Trophoblast cell (in vitro differentiated cells and primary cell): ENCODE measurements around the gene BAG5.
A peak's percentile ranks its signal among the peaks of the same experiment; 100 is the strongest.

Source experiments
- DNase-seq, 2 donors: peaks; one replicate each; pipeline ENCODE4 v3.0.0-alpha.2; 2016
- H2AFZ ChIP-seq: 2 replicates; pipeline ENCODE4 v1.6.1; 2013; ENCODE audit warnings: low read length, moderate library complexity, mild to moderate bottlenecking; ENCODE audit not compliant: insufficient read depth, poor library complexity
- H2AK5ac ChIP-seq: 2 replicates; pipeline ENCODE4 v1.6.1; 2013; ENCODE audit warnings: mild to moderate bottlenecking, low read length
- H2BK120ac ChIP-seq: 2 replicates; pipeline ENCODE4 v1.6.1; 2013; ENCODE audit warnings: low read length, mild to moderate bottlenecking, moderate library complexity; ENCODE audit not compliant: insufficient read depth, poor library complexity
- H2BK12ac ChIP-seq: 2 replicates; pipeline ENCODE4 v1.6.1; 2013; ENCODE audit warnings: mild to moderate bottlenecking, low read length, moderate library complexity
- H2BK5ac ChIP-seq: 2 replicates; pipeline ENCODE4 v1.6.1; 2013; ENCODE audit warnings: low read length, low read depth, moderate library complexity, mild to moderate bottlenecking; ENCODE audit not compliant: poor library complexity
- H3K14ac ChIP-seq: 2 replicates; pipeline ENCODE4 v1.6.1; 2013; ENCODE audit warnings: mild to moderate bottlenecking, low read length
- H3K18ac ChIP-seq: 2 replicates; pipeline ENCODE4 v1.6.1; 2013; ENCODE audit warnings: mild to moderate bottlenecking, low read length
- H3K23ac ChIP-seq: 2 replicates; pipeline ENCODE4 v1.6.1; 2013; ENCODE audit warnings: low read length
- H3K27ac ChIP-seq: 2 replicates; pipeline ENCODE4 v1.5.1; 2013; ENCODE audit warnings: low read depth, mild to moderate bottlenecking, inconsistent platforms, low read length, moderate library complexity
- H3K27me3 ChIP-seq: 2 replicates; pipeline ENCODE4 v1.6.1; 2013; ENCODE audit warnings: inconsistent platforms, mild to moderate bottlenecking, low read length, moderate library complexity; ENCODE audit not compliant: insufficient read depth
- H3K36me3 ChIP-seq, 2 experiments: 1 replicate in 1 of 2; 2 replicates in 1 of 2; pipeline ENCODE4 v1.6.1; 2013; ENCODE audit warnings: low read length in 2 of 2, mild to moderate bottlenecking in 2 of 2, moderate library complexity in 1 of 2; ENCODE audit not compliant: insufficient read depth in 2 of 2, control insufficient read depth in 1 of 2
- H3K4ac ChIP-seq: 2 replicates; pipeline ENCODE4 v1.6.1; 2013; ENCODE audit warnings: low read depth, mild to moderate bottlenecking, low read length, moderate library complexity
- H3K4me1 ChIP-seq, 2 experiments: 1 replicate in 1 of 2; 2 replicates in 1 of 2; pipeline ENCODE4 v1.6.1; 2013; ENCODE audit warnings: low read length in 2 of 2, mild to moderate bottlenecking in 2 of 2, moderate library complexity in 1 of 2; ENCODE audit not compliant: insufficient read depth in 2 of 2, control insufficient read depth in 1 of 2
- H3K4me2 ChIP-seq: 2 replicates; pipeline ENCODE4 v1.6.1; 2013; ENCODE audit warnings: inconsistent platforms, mild to moderate bottlenecking, low read length, moderate library complexity
- H3K4me3 ChIP-seq: 2 replicates; pipeline ENCODE4 v1.5.1; 2013; ENCODE audit warnings: mild to moderate bottlenecking, low read depth, low read length, inconsistent platforms
- H3K79me1 ChIP-seq: one replicate; pipeline ENCODE4 v1.6.1; 2013; ENCODE audit warnings: low read length
- H3K79me2 ChIP-seq: 2 replicates; pipeline ENCODE4 v1.6.1; 2013; ENCODE audit warnings: low read length, mild to moderate bottlenecking; ENCODE audit not compliant: control insufficient read depth, insufficient read depth, poor library complexity
- H3K9ac ChIP-seq: 2 replicates; pipeline ENCODE4 v1.6.1; 2013; ENCODE audit warnings: mild to moderate bottlenecking, low read length
- H3K9me3 ChIP-seq: 2 replicates; pipeline ENCODE4 v1.6.1; 2013; ENCODE audit warnings: low read depth, mild to moderate bottlenecking, control low read depth, inconsistent platforms, low read length; ENCODE audit not compliant: insufficient read depth
- H4K12ac ChIP-seq: 2 replicates; pipeline ENCODE4 v1.6.1; 2013; ENCODE audit warnings: low read depth, mild to moderate bottlenecking, low read length, moderate library complexity
- H4K8ac ChIP-seq: 2 replicates; pipeline ENCODE4 v1.6.1; 2013; ENCODE audit warnings: low read depth, mild to moderate bottlenecking, low read length, moderate library complexity
- H4K91ac ChIP-seq: one replicate; pipeline ENCODE4 v1.6.1; 2013; ENCODE audit warnings: low read depth, mild to moderate bottlenecking, low read length, moderate library complexity
- WGBS: extraction: QIAGEN DNeasy Blood & Tissue Kit; methylation state at CpG from one replicate; pipeline ENCODE4 v1.1.7; 2013; ENCODE audit warnings: missing lambda C conversion rate; ENCODE audit not compliant: insufficient read length, insufficient coverage; ENCODE audit errors: extremely low coverage; 5-methylcytosine and 5-hydroxymethylcytosine counted together

The BAG5 gene

DNA sequence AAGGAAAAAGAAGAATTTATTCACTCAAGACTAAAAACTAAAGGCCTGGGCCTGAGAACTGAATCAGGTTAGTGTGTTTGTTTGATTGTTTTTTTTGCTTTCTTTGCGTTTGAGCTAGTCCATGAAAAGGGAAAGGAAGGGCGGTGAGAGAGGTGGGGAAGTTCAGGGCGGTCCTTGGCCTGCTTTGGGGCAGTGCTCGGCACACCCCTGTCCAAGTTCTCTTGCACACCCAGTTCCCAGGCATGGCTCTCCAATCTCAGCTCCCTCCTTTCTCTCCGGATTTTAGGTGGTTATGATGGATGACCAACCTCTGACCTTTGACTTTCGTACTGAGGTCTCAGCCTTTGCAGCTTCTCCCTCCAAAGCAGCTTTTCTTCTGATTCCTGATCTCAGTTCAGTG, 11.6 kb upstream of the BAG5 start:
- Histone ChIP-seq H3K23ac (no peak overlapping the region), H2AK5ac (no peak overlapping the region), H4K12ac (no peak overlapping the region), H3K79me2 (no peaks in the 10 kb centered on the region), H4K8ac (no peak overlapping the region), H3K9me3 (peaks cover 2% of the 10 kb centered on the region), H3K36me3 (peaks cover 30 to 35% of the 10 kb centered on the region in 2 experiments), H3K27ac (no peak overlapping the region), H3K4ac (no peak overlapping the region), H3K9ac (no peak overlapping the region), H2BK5ac (no peak overlapping the region), H3K4me2 (no peak overlapping the region), H3K18ac (no peak overlapping the region), H2AFZ (no peak overlapping the region), H4K91ac (no peak overlapping the region), H2BK120ac (no peak overlapping the region), H3K27me3 (no peaks in the 10 kb centered on the region), H3K4me3 (no peak overlapping the region), H3K4me1 (peaks cover 0 to 3% of the 10 kb centered on the region in 2 experiments), H3K79me1 (no peaks in the 10 kb centered on the region), H3K14ac (no peak overlapping the region), H2BK12ac (no peak overlapping the region)
- WGBS = no CpG with 5 or more reads among the region's 6 CpGs
- DNase-seq = no peak

GRCh38 chr14:103569408-103569807, 7.0 kb upstream of the BAG5 start:
- Histone ChIP-seq H3K79me1 (no peaks in the 10 kb centered on the region), H3K4me3 (no peak overlapping the region), H3K36me3 (peaks cover 10 to 21% of the 10 kb centered on the region in 2 experiments), H2BK5ac (no peak overlapping the region), H2BK120ac (no peak overlapping the region), H3K4me2 (no peak overlapping the region), H3K27ac (no peak overlapping the region), H2AFZ (no peak overlapping the region), H4K8ac (no peak overlapping the region), H4K91ac (no peak overlapping the region), H3K18ac (peak overlapping the region; percentile 29), H3K9ac (no peak overlapping the region), H3K4me1 (peaks cover 2 to 4% of the 10 kb centered on the region in 2 experiments), H3K4ac (peak overlapping the region; percentile 58), H2BK12ac (no peak overlapping the region), H4K12ac (no peak overlapping the region), H3K27me3 (no peaks in the 10 kb centered on the region), H2AK5ac (no peak overlapping the region), H3K23ac (no peak overlapping the region), H3K14ac (no peak overlapping the region), H3K9me3 (no peaks in the 10 kb centered on the region), H3K79me2 (peaks cover 4% of the 10 kb centered on the region)
- WGBS = no CpG with 5 or more reads among the region's 11 CpGs
- no peak for DNase-seq

- peaks cover 6% of the 10 kb centered on the region for H3K79me2 ChIP-seq
- H3K4me2 ChIP-seq = no peak overlapping the region
- no peaks in the 10 kb centered on the region for H3K27me3 ChIP-seq
- H3K18ac ChIP-seq = no peak overlapping the region
- no peak overlapping the region for H4K8ac ChIP-seq
- no peak overlapping the region for H3K14ac ChIP-seq
- H3K27ac ChIP-seq = no peak overlapping the region
- H4K12ac ChIP-seq = peak overlapping the region; percentile 62
- H3K79me1 ChIP-seq = no peaks in the 10 kb centered on the region
- H2AFZ ChIP-seq = no peak overlapping the region
- H2BK120ac ChIP-seq = no peak overlapping the region
- H3K9me3 ChIP-seq = no peaks in the 10 kb centered on the region
- H3K4ac ChIP-seq = no peak overlapping the region
- H3K36me3 ChIP-seq = peaks cover 6 to 18% of the 10 kb centered on the region in 2 experiments
- H4K91ac ChIP-seq = no peak overlapping the region
- no peak overlapping the region for H2AK5ac ChIP-seq
- WGBS = no CpG with 5 or more reads among the region's 8 CpGs
- H2BK12ac ChIP-seq = no peak overlapping the region
- no peak overlapping the region for H3K9ac ChIP-seq
- H3K4me1 ChIP-seq = peaks cover 2 to 4% of the 10 kb centered on the region in 2 experiments
- peak; percentile 12 to 57 for DNase-seq
- H3K4me3 ChIP-seq = no peak overlapping the region
- no peak overlapping the region for H3K23ac ChIP-seq
- no peak overlapping the region for H2BK5ac ChIP-seq
Observed at GRCh38 chr14:103568952-103569351, 6.5 kb upstream of the BAG5 start.

DNA sequence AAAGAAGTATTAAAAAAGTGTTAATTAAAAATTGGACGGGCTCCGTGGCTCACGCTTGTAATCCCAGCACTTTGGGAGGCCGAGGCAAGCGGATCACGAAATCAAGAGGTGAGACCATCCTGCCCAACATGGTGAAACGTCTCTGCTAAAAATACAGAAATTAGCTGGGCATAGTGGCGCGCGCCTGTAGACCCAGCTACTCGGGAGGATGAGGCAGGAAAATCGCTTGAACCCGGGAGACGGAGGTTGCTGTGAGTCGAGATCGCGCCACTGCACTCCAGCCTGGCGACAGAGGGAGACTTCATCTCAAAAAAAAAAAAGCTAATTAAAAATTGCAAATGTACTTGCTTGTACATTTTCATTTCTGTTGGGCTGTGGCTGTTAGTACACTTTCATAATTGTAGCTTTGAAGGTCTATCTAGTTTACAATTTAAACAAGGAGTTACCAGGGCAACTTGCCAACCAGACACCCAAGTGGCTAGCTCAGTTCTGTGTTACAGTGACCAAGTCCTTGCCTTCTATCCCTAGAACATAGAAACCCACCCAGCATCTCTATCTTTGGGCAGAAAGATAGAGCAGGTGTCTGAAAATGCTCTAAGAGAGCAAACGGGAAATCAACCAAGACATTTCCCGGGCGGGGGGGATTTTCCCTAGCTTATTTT, 1.5 kb upstream of the BAG5 start:
- Histone ChIP-seq H3K23ac (no peak overlapping the region), H2AFZ (no peak overlapping the region), H2BK120ac (no peak overlapping the region), H3K4me1 (peaks cover 4 to 9% of the 10 kb centered on the region in 2 experiments), H3K79me1 (peaks cover 14% of the 10 kb centered on the region), H3K18ac (no peak overlapping the region), H3K36me3 (peaks cover 13 to 15% of the 10 kb centered on the region in 2 experiments), H3K79me2 (peaks cover 26% of the 10 kb centered on the region), H3K4me3 (no peak overlapping the region), H2BK12ac (no peak overlapping the region), H3K27ac (no peak overlapping the region), H2AK5ac (no peak overlapping the region), H3K4ac (peak overlapping the region; percentile 84), H3K14ac (no peak overlapping the region), H3K9ac (no peak overlapping the region), H3K4me2 (peak overlapping the region; percentile 73), H3K9me3 (no peaks in the 10 kb centered on the region), H2BK5ac (no peak overlapping the region), H4K91ac (no peak overlapping the region), H4K12ac (no peak overlapping the region), H4K8ac (no peak overlapping the region), H3K27me3 (no peaks in the 10 kb centered on the region)
- no peak for DNase-seq
- WGBS = no CpG with 5 or more reads among the region's 21 CpGs
